Measurements from ENCODE around the gene AMZ2. TPM values are rescaled to one million over a fixed set of nuclear protein-coding genes. Genes with fewer than 3 reads are reported as not detected.
"Not testable (repeated sequence)": the region's sequence is repeated elsewhere in the genome, so short reads cannot be mapped to it uniquely, and the experiment has no call there.

AMZ2 gene
- total and polyA plus RNA-seq, 2 of the 8 experiments (the other 6 are each of a cell fraction or from before 2014, with no cell fraction given), result 49.5 to 71.0 TPM

- not testable (repeated sequence) for H3K27ac ChIP-seq (ENCODE audit: low read depth, low read length); H3K9ac ChIP-seq (replicated peaks in 1 of 4; ENCODE audit: extremely low read depth in 1 of 4, low read depth in 3 of 4, low read length in 3 of 4); H3K23me2 ChIP-seq (ENCODE audit: low read depth, low read length); H3K27me3 ChIP-seq (replicated peaks in 1 of 4; ENCODE audit: control insufficient read depth in 3 of 4, extremely low read depth in 1 of 4, insufficient read depth in 3 of 4, low read length in 3 of 4); H2BK120ac ChIP-seq (replicated peaks; ENCODE audit: low read depth, low read length); H3K4me3 ChIP-seq (ENCODE audit: extremely low read depth in 1 of 4, insufficient read depth in 2 of 4, low read depth in 3 of 4, low read length in 4 of 4); H2BK5ac ChIP-seq (ENCODE audit: low read depth, low read length); H3K56ac ChIP-seq (replicated peaks; ENCODE audit: insufficient read length, low read depth, low read length); H4K91ac ChIP-seq (replicated peaks; ENCODE audit: insufficient read length, low read length); H2AFZ ChIP-seq (ENCODE audit: low read length); H2AK5ac ChIP-seq (ENCODE audit: low read depth, low read length); H4K5ac ChIP-seq (ENCODE audit: insufficient read length, low read depth, low read length); DNase-seq (ENCODE audit: low read depth in 1 of 2, low spot score in 2 of 2); H3K4me2 ChIP-seq (ENCODE audit: insufficient read depth in 1 of 2, low read depth in 2 of 2, low read length in 2 of 2); H2BK15ac ChIP-seq (ENCODE audit: low read length); H2BK12ac ChIP-seq (ENCODE audit: low read depth, low read length); H3K18ac ChIP-seq (ENCODE audit: extremely low read depth, low read length); H3K4me1 ChIP-seq (replicated peaks in 1 of 4; ENCODE audit: control insufficient read depth in 3 of 4, insufficient read depth in 4 of 4, low read length in 3 of 4); H3K14ac ChIP-seq (ENCODE audit: insufficient read length); H3K36me3 ChIP-seq (ENCODE audit: control insufficient read depth in 2 of 4, insufficient read depth in 4 of 4, low read length in 3 of 4); FAIRE-seq; H3K4ac ChIP-seq (replicated peaks; ENCODE audit: insufficient read length, low read depth, low read length); H2BK20ac ChIP-seq (ENCODE audit: low read length); H4K8ac ChIP-seq (ENCODE audit: extremely low read depth, insufficient read depth, low read length); H3K9me3 ChIP-seq (ENCODE audit: insufficient read depth in 2 of 2, low read depth in 1 of 2, low read length in 1 of 2); H3K79me2 ChIP-seq (ENCODE audit: control insufficient read depth in 1 of 2, insufficient read depth in 2 of 2, low read length in 2 of 2); H3K23ac ChIP-seq (ENCODE audit: insufficient read length); H3K79me1 ChIP-seq (ENCODE audit: low read depth, low read length); H4K20me1 ChIP-seq (replicated peaks in 1 of 2; ENCODE audit: control insufficient read depth in 1 of 2, insufficient read depth in 2 of 2, low read length in 2 of 2)
- ChIA-PET CTCF (ENCODE audit: partially characterized antibody) (interaction anchor here (1.1 kb wide), 1 partner anchor 117 kb away, joined by 4 read pairs; no protein-coding TSS in a partner anchor), POLR2A (ENCODE audit: partially characterized antibody) (interaction anchor here (2.5 kb wide), 1 partner anchor 8 kb away, joined by 18 read pairs; the partner anchor contains the start of genes ARSG and SLC16A6)
- 38% methylated on average over 2 of the region's 6 CpGs; no CpG with 5 or more reads in 1 of the 2 experiments for WGBS, 2 experiments (ENCODE audit: extremely low coverage in 1 of 2, insufficient coverage in 1 of 2, insufficient read length in 1 of 2, insufficient replicate concordance in 2 of 2, low coverage in 1 of 2, low lambda C conversion rate in 2 of 2, missing lambda C conversion rate in 1 of 2)
Measured at GRCh38 chr17:68281965-68282364, 34.1 kb downstream of the AMZ2 start.

All from H1 (cell line).